ENCODE results near the gene NCKAP1.

- TF ChIP-seq, protein P1, sequence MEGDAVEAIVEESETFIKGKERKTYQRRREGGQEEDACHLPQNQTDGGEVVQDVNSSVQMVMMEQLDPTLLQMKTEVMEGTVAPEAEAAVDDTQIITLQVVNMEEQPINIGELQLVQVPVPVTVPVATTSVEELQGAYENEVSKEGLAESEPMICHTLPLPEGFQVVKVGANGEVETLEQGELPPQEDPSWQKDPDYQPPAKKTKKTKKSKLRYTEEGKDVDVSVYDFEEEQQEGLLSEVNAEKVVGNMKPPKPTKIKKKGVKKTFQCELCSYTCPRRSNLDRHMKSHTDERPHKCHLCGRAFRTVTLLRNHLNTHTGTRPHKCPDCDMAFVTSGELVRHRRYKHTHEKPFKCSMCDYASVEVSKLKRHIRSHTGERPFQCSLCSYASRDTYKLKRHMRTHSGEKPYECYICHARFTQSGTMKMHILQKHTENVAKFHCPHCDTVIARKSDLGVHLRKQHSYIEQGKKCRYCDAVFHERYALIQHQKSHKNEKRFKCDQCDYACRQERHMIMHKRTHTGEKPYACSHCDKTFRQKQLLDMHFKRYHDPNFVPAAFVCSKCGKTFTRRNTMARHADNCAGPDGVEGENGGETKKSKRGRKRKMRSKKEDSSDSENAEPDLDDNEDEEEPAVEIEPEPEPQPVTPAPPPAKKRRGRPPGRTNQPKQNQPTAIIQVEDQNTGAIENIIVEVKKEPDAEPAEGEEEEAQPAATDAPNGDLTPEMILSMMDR (IDR thresholded peaks at IDR 0.05; ENCODE audit: borderline replicate concordance, extremely low read depth, low read length, poor library complexity, severe bottlenecking): no peak
- TF ChIP-seq EZH2 (IDR thresholded peaks at IDR 0.05; ENCODE audit: borderline replicate concordance, low read depth, low read length, severe bottlenecking): no peak
Observed at GRCh38 chr2:182941919-182942318, 96.3 kb downstream of the NCKAP1 start.
